ENCODE measurements around the gene PDE1C.
A peak's percentile ranks its signal among the peaks of the same experiment; 100 is the strongest.

Gene PDE1C

DNA sequence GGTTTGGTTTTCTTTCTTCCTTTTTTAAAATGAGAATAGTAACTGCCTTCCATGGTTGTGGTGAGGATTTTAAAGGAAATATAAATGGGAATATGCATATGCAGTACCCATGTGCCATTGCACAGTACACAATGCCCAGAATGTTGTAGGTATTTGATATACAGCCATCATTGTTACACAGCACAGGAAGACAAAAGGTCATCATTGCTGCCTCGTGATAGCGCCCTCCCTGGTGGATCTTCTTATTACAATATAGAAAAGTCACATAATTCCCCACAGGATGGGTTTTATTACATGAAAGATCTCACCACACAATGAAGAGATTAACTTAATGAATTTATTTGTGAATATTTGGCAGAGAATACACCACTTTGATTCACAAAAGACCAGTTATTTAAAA lies 306.7 kb downstream of the PDE1C start:
- DNase-seq: no peak

DNA sequence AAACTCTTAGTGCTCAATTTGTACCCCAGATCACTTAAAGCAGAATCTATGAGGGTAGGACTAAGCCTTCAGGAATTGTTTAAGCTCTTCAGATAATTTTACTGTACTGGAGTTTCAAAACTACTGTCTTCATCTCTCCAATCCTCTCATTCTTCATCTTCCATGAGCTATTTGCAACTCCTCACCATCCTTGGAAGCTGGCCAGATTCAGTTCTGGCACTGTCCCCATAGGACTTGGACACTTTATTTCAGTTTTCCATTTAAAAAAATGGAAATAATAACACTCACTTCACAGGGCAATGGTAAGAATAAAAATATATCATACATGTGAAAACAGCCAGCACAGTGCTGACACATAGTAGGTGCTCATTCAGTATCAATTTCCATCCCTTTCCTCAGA lies 308.6 kb downstream of the PDE1C start:
- DNase-seq: no peak

DNA sequence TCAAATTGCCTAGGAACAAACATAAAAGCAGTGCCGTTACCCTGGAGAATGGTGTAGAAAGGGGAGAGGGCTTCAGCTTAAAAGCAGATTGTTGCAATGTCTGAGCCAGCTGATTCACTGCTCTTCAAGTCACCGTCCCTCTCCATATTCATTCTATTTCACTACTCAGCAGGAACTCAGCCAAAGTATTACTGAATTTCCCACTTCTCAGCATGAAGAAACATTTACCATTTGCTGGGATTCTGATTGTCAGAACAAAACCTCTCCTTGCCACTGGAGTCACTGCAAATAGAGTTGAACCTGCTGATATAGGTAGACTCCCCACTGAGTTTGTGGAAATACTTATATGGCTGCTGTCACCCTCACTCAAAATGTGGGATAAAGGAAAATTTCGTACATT lies 311.5 kb downstream of the PDE1C start:
- no peak for DNase-seq

DNA sequence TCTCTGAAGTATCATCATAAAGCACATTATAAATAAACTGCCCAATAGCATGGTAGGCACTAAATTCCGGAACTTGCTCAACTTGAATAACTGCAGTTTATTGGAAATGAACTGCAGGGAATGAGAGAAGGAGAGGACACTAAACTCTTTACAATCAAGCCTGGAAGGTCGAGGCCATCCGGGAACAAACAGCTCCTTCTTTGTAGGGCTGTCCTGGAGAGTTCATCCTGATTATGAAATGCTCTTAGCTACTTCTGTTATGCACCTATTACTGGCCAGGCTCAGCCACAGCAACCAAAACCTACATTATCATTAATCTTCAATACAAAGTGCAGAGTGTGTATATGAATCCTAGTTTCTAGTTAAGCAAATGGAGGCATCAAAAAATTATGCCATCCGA lies 318.5 kb downstream of the PDE1C start:
- no peak for DNase-seq

DNA sequence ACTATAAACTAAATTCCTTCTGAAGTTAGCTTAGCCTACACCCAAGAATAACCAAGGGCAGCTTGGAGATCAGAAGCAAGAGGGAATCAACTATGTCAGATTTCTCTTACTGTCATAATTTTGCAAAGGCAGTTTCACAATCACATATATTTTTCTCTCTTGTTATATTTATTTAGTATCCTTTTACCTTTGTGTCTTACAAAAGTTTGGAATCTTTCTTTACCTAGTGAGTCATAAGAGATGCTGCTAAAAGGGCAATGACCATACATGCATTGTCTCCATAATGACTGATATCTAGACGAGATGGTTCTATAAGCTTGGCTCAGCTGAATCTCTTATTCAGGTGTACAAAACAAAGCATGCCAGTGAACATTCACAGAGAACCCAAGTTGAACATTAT lies 322.1 kb downstream of the PDE1C start:
- DNase-seq: no peak

DNA sequence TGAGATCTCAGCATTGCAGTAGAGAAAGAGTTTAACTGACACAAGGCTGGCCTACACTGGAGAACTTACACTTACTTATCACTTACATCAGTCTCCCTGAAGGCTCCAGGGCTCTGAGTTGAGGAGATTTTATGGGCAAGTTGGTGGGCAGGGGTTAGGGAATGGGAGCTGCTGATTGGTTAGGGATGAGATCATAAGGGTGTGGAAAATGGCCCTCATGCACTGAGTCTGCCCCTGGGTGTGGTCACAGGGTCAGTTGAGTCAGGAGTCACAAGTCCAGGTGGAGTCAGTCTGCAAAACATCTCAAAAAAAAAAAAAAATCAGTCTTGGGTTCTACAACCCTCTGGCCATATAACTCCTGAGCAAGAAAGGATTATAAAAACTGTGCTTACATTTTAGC lies 322.7 kb downstream of the PDE1C start:
- DNase-seq: peak in 1 of 2 donors; percentile 2

DNA sequence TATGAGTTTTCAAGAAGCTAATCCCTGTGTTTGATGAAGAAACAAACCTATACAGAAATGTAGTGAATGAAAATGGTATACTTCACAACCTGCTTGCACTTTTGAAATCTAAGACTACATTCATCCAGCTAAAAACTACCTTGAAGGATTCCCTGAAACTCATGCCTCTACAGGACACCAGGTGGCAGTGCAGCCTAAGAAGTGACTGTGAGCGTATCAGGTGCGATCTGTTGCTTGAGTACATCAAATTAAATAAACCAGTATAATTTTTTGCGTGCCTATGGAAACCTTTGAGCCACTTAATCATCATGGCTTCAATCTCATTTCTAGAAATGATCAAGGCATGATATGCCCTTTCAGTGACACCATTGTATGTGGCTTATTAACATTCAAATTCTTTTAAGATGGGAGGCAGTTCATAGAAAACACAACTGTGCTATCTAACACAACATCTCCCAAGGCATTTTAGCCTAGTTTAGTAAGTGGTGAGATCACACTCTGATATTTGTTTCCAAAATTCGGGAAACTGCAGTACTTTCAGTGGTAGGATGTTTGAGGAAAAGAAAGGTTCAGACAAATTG lies 325.8 kb downstream of the PDE1C start:
- DNase-seq: peak; percentile 62 to 64

DNA sequence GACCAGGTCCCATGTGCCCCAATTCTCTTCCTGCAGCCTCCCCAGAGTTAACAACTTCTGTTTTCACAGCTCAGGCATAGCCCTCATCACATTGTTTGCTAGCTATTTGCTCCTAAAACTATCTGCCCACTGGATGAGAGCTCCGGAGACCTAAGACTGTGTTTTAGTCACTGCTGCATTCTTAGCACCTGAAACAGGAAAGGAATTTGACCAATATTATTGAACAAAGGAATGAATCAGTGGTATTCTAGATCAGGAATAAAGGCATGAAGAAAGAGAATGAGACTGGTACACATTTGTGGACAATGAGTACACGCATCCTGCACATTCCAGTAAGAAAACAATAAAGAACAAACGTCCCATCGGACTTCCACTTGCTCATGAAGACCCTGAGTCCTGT lies 328.4 kb downstream of the PDE1C start:
- DNase-seq: no peak

DNA sequence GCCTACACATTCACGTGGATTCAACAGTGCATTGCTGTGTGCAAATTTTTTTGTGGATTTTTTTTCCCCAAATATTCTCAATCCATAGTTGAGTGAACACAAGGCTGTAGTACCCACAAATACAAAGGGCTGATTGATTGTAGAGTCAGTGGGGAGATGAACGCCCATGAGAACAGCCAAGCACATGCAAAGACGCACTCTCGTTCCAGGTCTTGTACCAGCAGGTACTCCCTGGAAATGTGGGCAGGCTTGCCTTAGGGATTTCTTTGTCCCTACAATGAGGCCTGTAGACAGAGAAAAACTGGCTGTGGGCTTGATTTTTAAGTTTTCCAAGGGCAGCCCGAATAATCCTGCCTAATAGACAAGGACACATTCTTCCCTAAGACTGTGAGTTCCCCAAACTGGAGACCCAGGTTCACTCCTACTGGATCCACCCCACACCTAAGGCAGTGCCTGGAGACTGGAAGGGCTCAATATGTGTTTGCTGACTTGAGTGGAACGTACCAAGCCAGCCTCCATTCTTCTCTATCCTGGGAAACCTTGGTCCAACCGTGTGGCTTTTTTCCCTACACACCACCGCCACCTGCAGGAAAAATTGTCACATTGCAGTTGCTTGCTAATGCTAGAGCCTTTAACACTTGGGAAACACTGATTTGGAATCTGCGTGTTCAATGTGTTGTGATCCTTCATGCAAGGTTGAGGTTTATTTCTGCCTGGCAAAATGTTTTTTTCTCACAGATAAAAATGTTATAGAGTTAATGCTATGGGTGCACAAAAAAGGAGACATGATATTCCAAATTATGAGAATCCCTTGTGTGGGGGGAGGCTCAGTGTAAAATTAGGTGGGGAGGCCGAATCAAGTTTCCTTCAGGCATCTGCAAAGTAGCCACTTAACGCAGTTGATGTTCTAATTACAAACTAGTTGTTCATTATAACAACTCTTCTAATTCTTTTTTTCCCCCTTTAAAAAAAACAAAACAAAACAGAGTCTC lies 333.9 kb downstream of the PDE1C start:
- peak; percentile 74 to 75 for DNase-seq

DNA sequence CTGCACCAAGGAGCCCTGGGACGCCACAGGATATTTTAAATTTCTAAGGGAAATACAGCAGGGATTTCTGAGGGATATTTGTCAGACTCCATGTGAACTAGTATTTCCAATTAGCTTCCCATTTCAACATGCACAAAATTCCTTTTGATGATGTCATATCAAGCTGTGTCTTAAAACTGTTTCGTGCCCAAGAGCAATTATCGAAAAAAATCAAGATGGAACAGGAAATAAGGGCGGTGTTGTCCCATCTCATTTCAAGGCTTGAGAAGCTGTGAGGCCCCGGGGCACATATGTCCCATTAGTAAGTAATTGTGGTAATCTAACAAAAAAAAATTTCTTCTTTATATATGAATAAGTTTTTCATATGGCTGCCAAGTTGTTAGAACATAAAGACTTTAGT lies 335.8 kb downstream of the PDE1C start:
- DNase-seq: no peak

DNA sequence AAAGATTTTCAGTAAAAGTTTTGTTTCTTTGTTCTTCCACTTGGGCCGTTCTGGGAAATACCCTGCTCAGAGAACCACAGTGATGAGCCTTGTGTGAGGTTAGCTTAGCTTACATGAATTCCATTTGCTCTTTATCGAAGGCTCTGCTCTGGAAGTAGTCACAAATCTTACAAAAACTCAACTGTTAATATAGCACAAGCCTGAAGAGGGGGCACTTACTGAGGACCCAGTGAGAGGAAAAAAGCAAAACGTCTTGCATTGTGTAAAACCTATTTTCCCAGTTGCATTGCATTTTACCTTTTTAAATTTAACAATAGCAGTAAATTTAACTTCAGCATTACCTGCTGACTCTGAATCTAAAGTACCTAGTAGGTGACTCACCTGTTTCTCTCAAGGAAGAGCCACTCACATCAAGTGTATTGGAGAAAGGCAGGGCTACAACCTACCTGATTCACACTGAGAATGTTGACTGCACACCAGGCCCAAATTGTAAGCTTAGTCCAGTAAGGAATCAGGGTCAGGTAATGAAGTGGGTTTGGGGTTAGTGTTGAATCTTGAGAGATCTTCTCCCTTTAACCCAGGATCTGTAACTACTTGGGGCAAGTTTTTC lies 340.9 kb downstream of the PDE1C start:
- no peak for DNase-seq

DNA sequence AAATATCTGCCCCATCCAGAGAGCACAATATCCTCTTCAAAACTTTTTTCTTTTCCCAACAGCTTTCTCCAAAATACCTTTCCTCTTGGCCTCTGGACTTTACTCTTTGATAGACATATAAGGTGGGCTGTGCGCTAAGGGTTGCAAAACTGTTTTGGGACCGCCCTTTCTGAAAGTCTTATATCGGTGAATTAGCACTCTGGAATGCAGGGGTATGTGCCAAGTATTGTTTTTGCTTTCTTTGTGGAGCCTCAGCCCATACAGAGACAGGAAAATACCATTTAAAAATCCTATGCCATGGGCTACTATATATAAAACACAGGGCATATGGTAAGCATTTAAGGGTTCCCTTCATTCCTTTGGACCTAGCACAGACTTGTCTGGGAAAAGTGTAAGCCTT lies 345.5 kb downstream of the PDE1C start:
- no peak for DNase-seq

DNA sequence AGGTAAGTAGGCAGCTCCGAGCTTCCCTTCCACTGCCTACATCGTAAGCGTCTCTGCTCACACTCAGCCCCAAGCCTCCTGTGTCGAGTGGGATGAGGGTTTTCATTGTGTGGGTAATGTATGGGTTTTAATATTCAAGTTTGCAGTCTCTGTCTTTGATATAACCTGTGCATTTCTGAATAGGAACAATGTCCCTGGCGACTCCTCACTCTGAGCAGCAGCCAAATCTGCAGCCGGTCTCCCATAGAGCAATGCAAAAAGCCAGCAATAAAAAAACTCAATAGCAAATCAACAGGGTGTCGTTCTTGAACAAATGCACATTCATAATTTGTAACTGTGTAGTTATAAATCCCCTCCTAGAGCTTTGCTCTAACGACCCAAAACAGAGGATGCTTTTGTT lies 349.8 kb downstream of the PDE1C start:
- DNase-seq: no peak

DNA sequence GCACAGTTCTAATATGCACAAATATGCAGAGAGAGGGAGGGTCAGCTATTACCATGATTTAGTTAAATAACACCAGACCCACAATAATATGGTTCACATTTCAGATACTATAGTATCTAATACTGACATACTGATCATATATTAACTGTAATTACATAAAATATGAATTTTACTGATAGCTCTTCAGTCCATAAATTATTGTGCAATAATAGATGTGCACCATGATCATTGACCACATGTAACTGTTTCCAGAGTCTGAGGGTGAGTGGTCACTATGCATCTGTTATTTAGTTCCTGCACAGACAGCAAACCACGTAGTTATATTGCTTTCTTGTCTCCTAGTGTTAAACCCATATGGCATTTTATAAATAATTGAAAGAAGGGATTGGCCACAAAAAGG lies 353.9 kb downstream of the PDE1C start:
- no peak for DNase-seq

DNA sequence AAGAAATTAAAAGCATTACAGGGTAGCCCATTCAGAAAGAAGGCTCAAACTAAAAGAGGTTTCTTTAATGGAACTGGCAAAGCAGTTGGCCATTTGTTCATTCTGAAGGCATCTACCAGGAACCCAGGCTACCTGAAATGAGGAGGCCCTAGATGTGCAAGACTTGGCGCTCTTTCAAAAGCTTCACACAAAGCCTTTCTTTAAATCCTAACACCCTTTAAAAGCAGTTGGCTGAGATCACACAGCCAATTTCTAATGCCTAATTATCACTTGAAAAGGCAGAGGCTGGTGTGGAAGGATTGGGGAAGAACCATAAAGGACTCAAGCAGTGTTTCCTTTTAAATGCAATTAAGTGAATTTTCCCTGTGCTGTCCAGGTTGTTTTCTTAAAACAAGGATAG lies 360.0 kb downstream of the PDE1C start:
- DNase-seq: no peak

DNA sequence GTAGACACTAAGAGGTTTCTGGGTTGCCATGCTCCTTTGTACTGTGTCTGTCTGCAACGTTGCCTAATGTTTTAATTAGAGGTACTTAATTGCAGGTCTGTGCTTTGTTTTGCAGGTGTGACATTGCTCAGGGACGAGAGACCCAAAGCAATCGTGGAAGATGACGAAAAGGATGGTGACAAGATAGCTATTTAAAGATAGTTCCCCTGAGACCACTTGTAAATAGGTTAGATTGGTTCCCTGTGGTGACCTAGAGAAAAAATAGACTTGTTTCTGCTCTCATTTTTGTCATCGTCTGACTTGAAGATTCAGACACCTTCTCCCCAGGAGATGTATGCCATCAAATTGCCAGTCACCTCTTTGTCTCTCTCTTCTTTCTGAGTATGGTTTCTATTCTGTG lies 363.1 kb downstream of the PDE1C start:
- DNase-seq: no peak

DNA sequence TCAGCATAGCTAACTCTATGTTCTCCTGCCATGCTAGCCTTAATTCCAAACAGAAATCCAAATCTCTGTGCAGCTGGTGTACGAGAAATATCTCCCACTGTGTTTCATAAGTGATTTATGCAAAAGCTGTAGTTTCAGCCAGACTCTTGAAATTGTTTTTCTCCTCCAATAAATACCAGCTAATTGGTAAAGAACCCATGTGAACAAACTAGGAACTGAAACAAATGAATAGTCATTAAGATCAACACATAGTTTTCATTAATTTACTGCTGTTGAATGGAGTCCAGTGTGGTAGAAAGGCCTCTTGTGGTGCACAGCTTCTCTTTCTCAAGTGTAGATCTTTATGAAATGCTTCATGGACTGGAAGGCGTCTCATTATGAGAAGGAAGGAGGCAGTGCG lies 364.8 kb downstream of the PDE1C start:
- no peak for DNase-seq

DNA sequence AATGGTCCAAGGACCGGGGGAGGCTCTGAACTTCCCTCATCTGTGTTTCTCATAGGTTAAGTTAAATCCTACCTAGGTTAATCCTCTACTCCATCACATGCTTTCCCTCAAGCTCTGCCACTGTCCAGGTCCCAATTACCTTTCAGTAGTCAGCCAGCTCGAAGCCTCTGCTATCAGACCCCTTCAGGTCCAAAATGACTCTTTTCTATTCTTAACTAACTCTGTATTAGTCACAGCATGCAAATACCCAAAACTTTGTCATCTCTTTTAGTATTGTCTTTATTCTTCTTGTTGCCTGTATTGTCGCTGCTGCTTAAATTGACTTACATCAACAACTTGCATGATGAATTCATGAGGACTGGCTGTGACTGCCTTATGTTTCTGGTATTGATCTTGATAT lies 367.9 kb downstream of the PDE1C start:
- no peak for DNase-seq
